Parathyroid adenoma (tissue), 2 donors: ENCODE measurements around the gene SLC25A53.

ENCODE experiments used
- H2AFZ ChIP-seq: fragments of 300-600 bp; sonication (generic); one replicate; pipeline ENCODE4 v1.7.0; 2017; ENCODE audit warnings: antibody characterized with exemption, mild to moderate bottlenecking
- H3K27ac ChIP-seq: fragments of 300-600 bp; sonication (generic); one replicate; pipeline ENCODE4 v1.7.0; 2017
- H3K27me3 ChIP-seq: fragments of 300-600 bp; sonication (generic); one replicate; pipeline ENCODE4 v1.7.0; 2017; ENCODE audit warnings: low read length; ENCODE audit not compliant: control insufficient read depth, insufficient read depth
- H3K36me3 ChIP-seq: fragments of 300-600 bp; sonication (generic); one replicate; pipeline ENCODE4 v1.7.0; 2017; ENCODE audit warnings: low read length; ENCODE audit not compliant: control insufficient read depth, insufficient read depth
- H3K4me1 ChIP-seq: fragments of 300-600 bp; sonication (generic); one replicate; pipeline ENCODE4 v1.7.0; 2017; ENCODE audit warnings: control low read depth
- H3K4me2 ChIP-seq: fragments of 300-600 bp; sonication (generic); one replicate; pipeline ENCODE4 v1.7.0; 2017; ENCODE audit warnings: low read length
- H3K4me3 ChIP-seq: fragments of 300-600 bp; sonication (generic); one replicate; pipeline ENCODE4 v1.7.0; 2017; ENCODE audit warnings: low read depth, low read length
- H3K79me2 ChIP-seq: fragments of 300-600 bp; sonication (generic); one replicate; pipeline ENCODE4 v1.7.0; 2017; ENCODE audit warnings: control low read depth
- H3K9ac ChIP-seq: fragments of 300-600 bp; sonication (generic); one replicate; pipeline ENCODE4 v1.7.0; 2017; ENCODE audit warnings: mild to moderate bottlenecking
- H3K9me3 ChIP-seq: fragments of 300-600 bp; sonication (generic); one replicate; pipeline ENCODE4 v1.7.0; 2017; ENCODE audit warnings: low read length; ENCODE audit not compliant: control insufficient read depth
- CTCF ChIP-seq: fragments of 300-600 bp; sonication (generic); IDR thresholded peaks from one replicate; pipeline ENCODE4 v1.7.0; 2017; ENCODE audit warnings: antibody characterized with exemption, mild to moderate bottlenecking
- donor health status: primary hyperparathyroidism.

The SLC25A53 gene

GRCh38 chrX:104193485-104193884, 36.7 kb upstream of the SLC25A53 start:
- Histone ChIP-seq H3K27ac (no peak overlapping the region), H3K4me2 (no peak overlapping the region), H2AFZ (no peak overlapping the region), H3K79me2 (no peaks in the 10 kb centered on the region), H3K27me3 (no peaks in the 10 kb centered on the region), H3K9me3 (no peaks in the 10 kb centered on the region), H3K4me1 (no peaks in the 10 kb centered on the region), H3K9ac (no peak overlapping the region), H3K36me3 (no peaks in the 10 kb centered on the region), H3K4me3 (no peak overlapping the region)
- TF ChIP-seq CTCF, result no peak

- Histone ChIP-seq H2AFZ (no peak overlapping the region), H3K36me3 (no peaks in the 10 kb centered on the region), H3K4me2 (no peak overlapping the region), H3K9ac (no peak overlapping the region), H3K79me2 (no peaks in the 10 kb centered on the region), H3K4me1 (no peaks in the 10 kb centered on the region), H3K9me3 (no peaks in the 10 kb centered on the region), H3K4me3 (no peak overlapping the region), H3K27ac (no peak overlapping the region), H3K27me3 (no peaks in the 10 kb centered on the region)
- TF ChIP-seq CTCF, result no peak
Observed at GRCh38 chrX:104189837-104190236, 33.0 kb upstream of the SLC25A53 start.

GRCh38 chrX:104187931-104188330, 31.1 kb upstream of the SLC25A53 start:
- TF ChIP-seq CTCF, result no peak
- Histone ChIP-seq H3K36me3 (no peaks in the 10 kb centered on the region), H3K9me3 (no peaks in the 10 kb centered on the region), H3K4me1 (no peaks in the 10 kb centered on the region), H3K27me3 (no peaks in the 10 kb centered on the region), H3K4me3 (no peak overlapping the region), H2AFZ (no peak overlapping the region), H3K27ac (no peak overlapping the region), H3K79me2 (no peaks in the 10 kb centered on the region), H3K9ac (no peak overlapping the region), H3K4me2 (no peak overlapping the region)

GRCh38 chrX:104183685-104184084, 26.9 kb upstream of the SLC25A53 start:
- Histone ChIP-seq H2AFZ (no peak overlapping the region), H3K36me3 (no peaks in the 10 kb centered on the region), H3K4me2 (no peak overlapping the region), H3K4me1 (no peaks in the 10 kb centered on the region), H3K79me2 (peaks cover 7% of the 10 kb centered on the region), H3K27me3 (no peaks in the 10 kb centered on the region), H3K4me3 (no peak overlapping the region), H3K9ac (no peak overlapping the region), H3K9me3 (no peaks in the 10 kb centered on the region), H3K27ac (no peak overlapping the region)
- TF ChIP-seq CTCF, result no peak

- H2AFZ ChIP-seq, result no peak overlapping the region
- H3K4me1 ChIP-seq, result no peaks in the 10 kb centered on the region
- peaks cover 2% of the 10 kb centered on the region for H3K79me2 ChIP-seq
Observed at GRCh38 chrX:104173841-104174240, 17.0 kb upstream of the SLC25A53 start.

More at GRCh38 chrX:104173841-104174240, 17.0 kb upstream of the SLC25A53 start:
- no peak overlapping the region for H3K4me3 ChIP-seq
- H3K27me3 ChIP-seq, result no peaks in the 10 kb centered on the region
- no peaks in the 10 kb centered on the region for H3K9me3 ChIP-seq
- no peak overlapping the region for H3K27ac ChIP-seq
- H3K9ac ChIP-seq, result no peak overlapping the region
- no peak overlapping the region for H3K4me2 ChIP-seq
- TF ChIP-seq CTCF, result no peak
- H3K36me3 ChIP-seq, result no peaks in the 10 kb centered on the region
